T-helper 1 cell treated with Interleukin-12 subunit alpha and Interleukin-12 subunit beta and Interleukin-4 antibody, amounts not matched to agents 30 μg/mL and 1 μg/mL, for 36 hours (primary cell): Measurements from ENCODE around the gene MAS1L.

Experiments used
- H3K27ac Mint-ChIP-seq: one replicate; pipeline ENCODE4 v1.8.0; 2021; ENCODE audit warnings: mild to moderate bottlenecking, mixed read lengths
- H3K27me3 Mint-ChIP-seq: one replicate; pipeline ENCODE4 v1.8.0; 2021; ENCODE audit warnings: low read depth, mixed read lengths
- H3K36me3 Mint-ChIP-seq: one replicate; pipeline ENCODE4 v1.8.0; 2021; ENCODE audit warnings: low read depth, mixed read lengths
- H3K4me1 Mint-ChIP-seq: one replicate; pipeline ENCODE4 v1.8.0; 2021; ENCODE audit warnings: low read depth, mixed read lengths
- H3K4me3 Mint-ChIP-seq: one replicate; pipeline ENCODE4 v1.8.0; 2021; ENCODE audit warnings: mild to moderate bottlenecking, moderate library complexity, mixed read lengths
- H3K9me3 Mint-ChIP-seq: one replicate; pipeline ENCODE4 v1.8.0; 2021; ENCODE audit warnings: mixed read lengths

The MAS1L gene

DNA sequence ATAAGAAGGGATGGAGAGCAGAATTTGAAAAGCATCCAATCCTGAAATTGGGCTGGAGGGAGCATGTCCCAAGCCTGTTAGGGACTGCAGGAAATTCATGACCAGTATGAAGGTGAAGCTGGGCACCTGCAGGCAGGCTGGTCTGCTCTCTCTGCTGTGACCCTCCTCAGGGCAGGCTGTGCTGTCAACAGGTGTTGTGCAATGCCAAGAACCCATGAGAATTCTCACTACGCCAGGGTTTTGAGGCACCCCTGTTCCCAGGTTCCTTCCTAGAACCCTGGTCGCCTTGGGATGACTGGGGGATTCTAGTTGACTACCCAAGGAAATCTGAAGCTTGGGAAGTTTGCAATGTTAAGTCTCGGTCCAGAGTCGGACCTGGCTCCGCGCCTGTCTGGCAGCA, 13.3 kb upstream of the MAS1L start:
- Mint-ChIP-seq H3K4me1 (no peaks in the 10 kb centered on the region), H3K27me3 (peaks cover 11% of the 10 kb centered on the region), H3K36me3 (no peaks in the 10 kb centered on the region), H3K4me3 (no peak overlapping the region), H3K9me3 (no peaks in the 10 kb centered on the region), H3K27ac (no peak overlapping the region)

DNA sequence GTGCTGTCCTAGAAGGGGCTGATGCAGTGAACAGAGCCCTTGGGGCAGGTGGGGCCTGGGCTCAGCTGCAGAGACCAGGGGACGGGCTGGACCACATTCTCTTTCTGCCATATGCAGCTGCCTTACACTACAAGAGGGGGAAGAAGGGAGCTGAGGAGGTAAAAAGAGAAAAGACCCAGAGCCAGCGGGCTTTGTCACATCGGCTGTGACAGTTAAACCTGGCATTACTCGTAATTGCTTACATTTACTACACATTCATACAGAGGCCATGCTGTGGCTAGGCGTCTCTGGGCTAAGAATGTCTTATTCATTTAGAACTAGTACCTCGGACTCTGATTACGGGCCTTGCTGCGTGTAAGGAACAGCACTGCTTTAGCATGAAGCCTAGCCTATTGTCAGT, 12.8 kb upstream of the MAS1L start:
- no peaks in the 10 kb centered on the region for H3K36me3 Mint-ChIP-seq
- no peak overlapping the region for H3K4me3 Mint-ChIP-seq
- no peaks in the 10 kb centered on the region for H3K4me1 Mint-ChIP-seq
- H3K27me3 Mint-ChIP-seq, result peaks cover 12% of the 10 kb centered on the region
- no peaks in the 10 kb centered on the region for H3K9me3 Mint-ChIP-seq
- H3K27ac Mint-ChIP-seq, result no peak overlapping the region

DNA sequence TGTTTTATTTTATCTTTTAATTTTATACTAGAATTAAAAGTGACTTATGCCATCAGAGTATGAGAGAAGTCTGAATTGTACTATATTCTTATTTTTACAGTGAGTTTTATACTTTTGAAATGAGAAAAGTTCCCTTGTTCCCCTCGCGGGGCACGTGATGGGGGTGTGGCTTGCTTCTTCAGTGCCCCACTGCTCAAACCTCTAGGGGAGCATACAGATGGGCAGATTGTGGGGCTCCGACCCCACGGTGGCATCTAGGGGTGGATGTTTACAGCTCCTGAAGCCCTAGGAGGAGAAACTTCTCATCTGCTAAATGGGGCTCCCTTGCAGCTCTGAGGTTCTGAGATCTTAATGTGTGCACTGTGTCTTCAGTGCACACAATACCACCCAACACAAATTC, 11.9 kb upstream of the MAS1L start:
- Mint-ChIP-seq H3K4me1 (no peaks in the 10 kb centered on the region), H3K27me3 (peaks cover 14% of the 10 kb centered on the region), H3K9me3 (no peaks in the 10 kb centered on the region), H3K36me3 (no peaks in the 10 kb centered on the region), H3K27ac (no peak overlapping the region), H3K4me3 (no peak overlapping the region)

DNA sequence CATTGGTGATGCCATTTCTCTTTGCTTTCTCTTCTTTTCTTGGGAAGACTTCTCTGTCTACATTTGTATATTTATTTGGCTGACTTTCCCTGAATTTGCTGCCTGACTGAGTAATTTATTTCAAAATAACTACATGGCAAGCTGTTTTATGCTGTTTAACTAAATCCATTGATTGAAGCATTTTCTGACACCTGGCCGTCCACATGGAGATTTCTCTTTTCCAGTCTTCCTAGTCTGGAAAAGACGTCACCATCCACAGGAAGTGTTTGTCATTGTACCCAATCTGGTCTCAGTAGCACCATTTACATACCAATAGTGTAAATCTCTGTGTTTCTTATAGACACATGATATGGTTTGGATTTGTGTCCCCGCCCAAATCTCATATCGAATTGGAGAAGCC, 9.2 kb upstream of the MAS1L start:
- Mint-ChIP-seq H3K9me3 (no peaks in the 10 kb centered on the region), H3K27me3 (peaks cover 14% of the 10 kb centered on the region), H3K4me3 (no peak overlapping the region)

DNA sequence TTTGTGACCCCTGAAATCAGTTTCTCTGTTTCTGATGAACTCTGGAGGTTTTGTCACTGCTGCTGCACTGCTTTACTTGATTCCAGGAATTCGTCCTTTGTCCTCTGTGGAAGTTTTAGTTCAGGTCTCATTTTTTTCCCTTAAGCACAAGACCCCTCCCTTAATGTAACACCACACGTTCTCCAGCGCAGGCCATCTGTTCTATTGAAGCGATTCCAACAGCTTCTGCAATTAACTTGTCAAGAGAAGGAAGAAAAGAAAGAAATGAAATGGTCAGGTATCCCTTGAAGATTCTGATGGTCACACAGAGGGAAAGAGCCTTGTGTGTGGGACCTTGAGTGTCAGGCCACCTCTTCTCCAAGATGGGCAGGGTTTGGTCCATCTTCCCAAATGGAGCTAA, 7.8 kb upstream of the MAS1L start:
- no peaks in the 10 kb centered on the region for H3K9me3 Mint-ChIP-seq
- no peak overlapping the region for H3K27ac Mint-ChIP-seq
- peaks cover 14% of the 10 kb centered on the region for H3K27me3 Mint-ChIP-seq
- no peak overlapping the region for H3K4me3 Mint-ChIP-seq
- H3K4me1 Mint-ChIP-seq, result no peaks in the 10 kb centered on the region
- H3K36me3 Mint-ChIP-seq, result no peaks in the 10 kb centered on the region

More for the DNA sequence above, 9.2 kb upstream of the MAS1L start:
- Mint-ChIP-seq H3K27ac (no peak overlapping the region), H3K4me1 (no peaks in the 10 kb centered on the region), H3K36me3 (no peaks in the 10 kb centered on the region)

DNA sequence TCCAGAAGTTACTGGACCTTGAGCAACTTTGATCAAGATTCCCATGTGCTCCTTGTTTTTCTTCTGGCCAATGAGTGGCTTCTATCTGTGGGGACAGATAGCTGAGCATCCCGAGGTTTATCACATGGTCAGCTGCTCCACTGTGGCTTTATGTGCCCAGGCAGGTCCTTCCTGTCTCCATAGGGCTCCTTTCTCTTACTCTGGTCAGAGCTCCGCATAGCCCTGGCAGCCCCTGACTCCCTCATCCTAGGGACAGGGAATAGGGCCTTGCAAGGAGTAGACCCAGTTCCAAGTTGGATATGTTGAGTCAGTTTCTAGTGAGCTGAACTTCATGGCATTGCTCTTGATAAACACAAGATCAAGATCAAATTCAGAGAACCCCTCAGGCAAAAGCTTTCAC, 6.4 kb upstream of the MAS1L start:
- H3K9me3 Mint-ChIP-seq, result no peaks in the 10 kb centered on the region
- no peaks in the 10 kb centered on the region for H3K4me1 Mint-ChIP-seq
- H3K27me3 Mint-ChIP-seq, result peaks cover 14% of the 10 kb centered on the region
- H3K4me3 Mint-ChIP-seq, result no peak overlapping the region
- H3K36me3 Mint-ChIP-seq, result no peaks in the 10 kb centered on the region
- no peak overlapping the region for H3K27ac Mint-ChIP-seq

DNA sequence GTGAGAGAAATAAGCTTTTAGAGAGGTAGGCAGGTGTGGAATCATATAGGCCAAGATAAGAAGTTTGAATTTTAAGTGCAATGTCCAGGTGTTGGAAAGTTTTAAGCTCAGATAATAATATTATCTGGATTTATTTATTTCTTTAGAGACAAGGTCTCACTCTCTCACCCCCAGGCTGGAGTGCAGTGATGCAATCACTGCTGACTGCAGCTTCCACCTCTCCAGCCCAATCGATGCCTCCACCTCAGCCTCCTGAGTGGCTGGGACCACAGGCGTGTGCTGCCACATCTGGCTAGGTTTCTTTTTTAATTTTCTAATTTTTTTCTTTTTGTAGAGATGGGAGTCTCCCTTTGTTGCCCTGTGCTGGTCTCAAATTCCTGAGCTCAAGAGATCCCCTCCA, 5.5 kb upstream of the MAS1L start:
- H3K4me3 Mint-ChIP-seq, result no peak overlapping the region
- H3K27me3 Mint-ChIP-seq, result peaks cover 6% of the 10 kb centered on the region
- H3K36me3 Mint-ChIP-seq, result no peaks in the 10 kb centered on the region
- H3K4me1 Mint-ChIP-seq, result no peaks in the 10 kb centered on the region
- no peaks in the 10 kb centered on the region for H3K9me3 Mint-ChIP-seq
- no peak overlapping the region for H3K27ac Mint-ChIP-seq

DNA sequence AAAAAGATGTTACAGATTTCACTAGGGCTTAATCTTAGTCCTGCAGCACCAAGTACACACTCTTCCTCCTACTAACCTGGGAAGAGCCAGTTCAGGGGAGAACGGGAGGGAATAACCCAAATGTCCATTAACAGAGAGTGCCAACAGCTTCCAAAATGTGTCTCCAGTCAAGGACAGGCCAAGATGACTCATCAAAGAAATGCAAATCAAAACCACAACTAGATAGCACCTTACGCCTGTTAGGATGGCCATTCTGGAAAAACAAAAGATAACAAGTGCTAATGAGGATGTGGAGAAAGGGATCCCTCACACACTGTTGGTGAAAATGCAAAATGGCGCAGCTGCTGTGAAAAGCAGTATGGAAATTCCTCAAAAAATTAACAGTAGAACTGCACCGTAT, 3.8 kb upstream of the MAS1L start:
- Mint-ChIP-seq H3K9me3 (no peaks in the 10 kb centered on the region), H3K4me1 (no peaks in the 10 kb centered on the region), H3K36me3 (no peaks in the 10 kb centered on the region), H3K4me3 (no peak overlapping the region), H3K27ac (no peak overlapping the region), H3K27me3 (peaks cover 3% of the 10 kb centered on the region)

DNA sequence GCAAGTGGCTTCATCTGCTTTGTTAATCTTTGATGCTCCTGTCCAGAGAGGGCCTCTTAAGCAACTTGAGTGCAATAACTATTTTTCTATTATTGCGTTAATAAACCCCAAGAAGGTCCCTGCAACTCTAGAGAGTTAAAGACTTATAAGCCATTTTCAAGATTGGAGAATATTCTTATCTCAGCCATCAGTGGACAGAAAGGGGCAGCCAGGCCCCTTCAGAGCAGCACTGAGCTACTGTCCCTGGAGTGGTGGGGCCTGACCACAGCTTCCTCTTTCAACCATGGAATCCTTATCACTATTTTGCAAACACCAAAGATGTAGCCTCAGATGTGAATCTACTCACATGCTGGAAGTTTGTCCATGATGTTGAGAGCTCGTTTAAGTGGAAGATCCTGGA, 2.8 kb upstream of the MAS1L start:
- peaks cover 4% of the 10 kb centered on the region for H3K27me3 Mint-ChIP-seq
- H3K27ac Mint-ChIP-seq, result no peak overlapping the region
- H3K4me3 Mint-ChIP-seq, result no peak overlapping the region
- no peaks in the 10 kb centered on the region for H3K36me3 Mint-ChIP-seq
- no peaks in the 10 kb centered on the region for H3K4me1 Mint-ChIP-seq
- no peaks in the 10 kb centered on the region for H3K9me3 Mint-ChIP-seq

DNA sequence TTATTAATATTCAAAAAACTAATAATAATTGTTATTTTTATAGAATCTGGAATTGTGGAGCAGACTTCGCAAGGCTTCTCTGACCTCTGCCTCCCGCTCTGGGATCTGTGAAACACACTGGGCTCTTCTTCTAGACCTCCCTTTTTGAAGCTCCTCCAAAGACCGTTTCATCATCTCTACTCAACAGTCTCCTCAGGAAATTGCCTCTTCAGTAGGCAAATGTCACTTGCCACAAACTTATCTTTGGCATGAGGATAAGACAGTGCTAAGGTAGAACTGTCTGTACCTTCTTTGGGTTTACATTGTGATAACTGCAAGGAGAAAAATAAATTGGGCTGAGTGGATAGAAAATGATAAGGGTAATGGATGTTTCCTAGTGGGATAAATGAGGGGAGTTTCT, 2.3 kb upstream of the MAS1L start:
- Mint-ChIP-seq H3K27me3 (peaks cover 4% of the 10 kb centered on the region), H3K36me3 (no peaks in the 10 kb centered on the region), H3K9me3 (no peaks in the 10 kb centered on the region), H3K4me1 (no peaks in the 10 kb centered on the region), H3K4me3 (no peak overlapping the region), H3K27ac (no peak overlapping the region)

DNA sequence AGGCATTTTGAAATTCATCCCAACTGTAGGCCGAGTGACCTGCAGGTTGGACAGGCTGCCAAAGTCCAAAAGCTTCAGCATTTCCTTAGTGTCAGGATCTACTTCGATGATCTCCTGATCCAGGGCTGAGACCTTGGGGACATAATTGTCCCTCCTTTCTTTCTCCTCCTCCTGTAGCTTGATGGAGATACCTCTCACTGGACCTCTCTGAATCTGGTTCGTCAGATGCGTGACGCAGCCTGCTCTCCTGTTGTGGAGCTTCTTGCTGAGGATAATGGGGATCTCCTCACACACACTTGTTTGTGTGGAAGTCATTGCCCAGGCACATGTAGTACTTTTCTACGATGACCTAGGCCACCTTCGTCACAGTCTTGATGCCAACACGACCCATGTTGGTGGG, 1.5 kb upstream of the MAS1L start:
- no peaks in the 10 kb centered on the region for H3K9me3 Mint-ChIP-seq
- no peaks in the 10 kb centered on the region for H3K4me1 Mint-ChIP-seq
- H3K27ac Mint-ChIP-seq, result no peak overlapping the region
- peaks cover 4% of the 10 kb centered on the region for H3K27me3 Mint-ChIP-seq
- no peak overlapping the region for H3K4me3 Mint-ChIP-seq
- H3K36me3 Mint-ChIP-seq, result no peaks in the 10 kb centered on the region

DNA sequence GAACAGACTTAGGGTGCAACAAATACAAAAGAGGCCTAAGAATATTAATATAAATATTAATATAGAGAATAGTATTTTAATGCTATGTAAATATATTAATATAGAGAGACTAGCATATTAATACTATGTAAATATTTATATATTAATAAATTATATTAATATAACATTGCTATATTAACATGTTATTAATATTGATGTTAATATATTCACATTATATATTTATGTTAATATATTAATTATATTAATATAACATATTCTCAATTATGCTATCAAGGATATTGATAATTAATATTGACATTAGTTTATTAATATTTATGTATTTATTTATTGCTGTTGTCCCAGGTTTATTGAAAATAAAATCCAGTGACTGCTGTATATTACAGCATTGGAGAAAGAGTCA, 1.1 kb upstream of the MAS1L start:
- no peak overlapping the region for H3K4me3 Mint-ChIP-seq
- peaks cover 4% of the 10 kb centered on the region for H3K27me3 Mint-ChIP-seq

DNA sequence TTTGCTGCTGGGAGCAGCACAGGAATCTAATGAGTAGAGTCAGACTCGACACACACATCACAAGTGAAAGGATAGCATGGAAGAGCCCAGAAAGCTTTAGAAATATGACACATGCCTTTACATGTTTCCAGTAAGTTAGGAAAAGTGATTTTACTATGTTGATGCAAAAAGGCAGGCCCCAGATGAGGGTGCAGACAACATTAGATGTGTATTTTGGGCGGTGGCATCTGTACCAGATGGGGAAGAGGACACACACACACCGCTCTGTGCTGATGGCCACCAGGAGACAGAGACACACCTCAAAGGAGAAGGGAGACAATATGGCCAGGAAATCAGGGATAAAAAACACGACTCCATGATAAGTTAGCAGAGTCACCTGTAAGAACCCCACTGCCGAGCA, 625 bp downstream of the MAS1L start:
- Mint-ChIP-seq H3K27ac (no peak overlapping the region), H3K9me3 (no peaks in the 10 kb centered on the region), H3K4me1 (no peaks in the 10 kb centered on the region), H3K36me3 (no peaks in the 10 kb centered on the region), H3K4me3 (no peak overlapping the region), H3K27me3 (peaks cover 11% of the 10 kb centered on the region)

More for the DNA sequence above, 1.1 kb upstream of the MAS1L start:
- Mint-ChIP-seq H3K9me3 (no peaks in the 10 kb centered on the region), H3K27ac (no peak overlapping the region), H3K36me3 (no peaks in the 10 kb centered on the region), H3K4me1 (no peaks in the 10 kb centered on the region)

DNA sequence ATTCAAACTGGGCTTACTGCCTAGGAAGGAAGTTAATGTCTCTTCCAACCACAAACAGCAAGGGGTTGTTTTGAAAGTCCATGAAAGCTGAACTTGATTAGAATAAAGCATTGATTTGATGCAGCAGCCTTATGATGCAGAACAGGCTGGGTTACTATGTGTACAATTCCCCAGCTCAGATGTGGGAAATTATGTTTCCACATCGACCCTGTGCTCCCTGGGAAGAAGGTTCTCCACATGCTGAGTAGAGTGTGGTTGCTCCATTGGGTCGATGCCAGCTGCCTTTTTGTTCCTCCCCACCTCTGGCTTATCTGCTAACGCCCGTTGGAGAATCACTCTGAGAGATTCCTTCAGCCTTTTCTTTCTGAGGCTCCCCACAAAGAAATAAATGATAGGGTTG, 1.2 kb downstream of the MAS1L start:
- H3K27ac Mint-ChIP-seq, result no peak overlapping the region
- no peak overlapping the region for H3K4me3 Mint-ChIP-seq
- no peaks in the 10 kb centered on the region for H3K4me1 Mint-ChIP-seq
- H3K36me3 Mint-ChIP-seq, result no peaks in the 10 kb centered on the region
- peaks cover 15% of the 10 kb centered on the region for H3K27me3 Mint-ChIP-seq
- H3K9me3 Mint-ChIP-seq, result no peaks in the 10 kb centered on the region

DNA sequence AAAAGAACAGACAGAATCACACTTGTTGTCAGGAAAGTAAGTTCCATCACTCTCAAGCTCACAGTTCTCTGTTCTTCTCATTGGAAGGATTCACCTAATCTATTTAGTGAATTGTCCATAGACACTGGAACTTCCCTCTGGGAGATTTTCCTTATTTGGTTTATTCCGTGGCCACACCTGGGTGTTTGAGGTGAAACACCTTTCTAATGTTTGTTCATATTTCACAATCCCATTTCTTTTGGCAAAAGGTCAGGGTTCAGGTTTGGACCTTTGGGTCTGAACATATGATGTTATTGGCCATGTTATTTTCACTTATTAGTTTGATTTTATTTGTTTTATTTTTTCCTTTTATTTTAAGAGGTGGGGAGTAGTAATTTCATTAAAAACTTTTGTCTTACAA, 4.0 kb downstream of the MAS1L start:
- H3K4me3 Mint-ChIP-seq, result no peak overlapping the region

DNA sequence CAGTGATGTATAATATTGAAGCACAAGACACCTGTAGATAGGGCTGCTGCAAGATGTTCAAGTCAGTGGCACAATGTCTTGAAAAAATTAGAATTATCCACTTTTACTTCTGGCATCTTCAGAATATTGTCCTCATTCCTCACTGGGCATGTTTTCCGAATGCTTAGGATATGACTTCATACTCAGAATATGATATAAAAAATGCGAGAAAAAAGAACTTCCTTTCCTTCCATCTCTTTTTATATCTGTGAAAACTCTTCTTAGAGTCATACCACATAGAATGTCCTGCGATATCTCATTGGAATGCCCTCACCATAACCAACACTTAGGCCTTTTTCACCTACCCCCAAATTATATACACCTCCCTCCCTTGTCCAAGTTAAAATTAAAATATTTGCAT, 4.6 kb downstream of the MAS1L start:
- H3K4me3 Mint-ChIP-seq, result no peak overlapping the region
- H3K9me3 Mint-ChIP-seq, result no peaks in the 10 kb centered on the region
- H3K27me3 Mint-ChIP-seq, result peaks cover 19% of the 10 kb centered on the region
- H3K36me3 Mint-ChIP-seq, result no peaks in the 10 kb centered on the region
- H3K4me1 Mint-ChIP-seq, result no peaks in the 10 kb centered on the region
- no peak overlapping the region for H3K27ac Mint-ChIP-seq

More for the DNA sequence above, 4.0 kb downstream of the MAS1L start:
- Mint-ChIP-seq H3K9me3 (no peaks in the 10 kb centered on the region), H3K4me1 (no peaks in the 10 kb centered on the region), H3K27ac (no peak overlapping the region), H3K36me3 (no peaks in the 10 kb centered on the region), H3K27me3 (peaks cover 19% of the 10 kb centered on the region)
